Fibroblast of mammary gland (primary cell): ENCODE results near the gene MYO10.
"Not testable (repeated sequence)": the region's sequence is repeated elsewhere in the genome, so short reads cannot be mapped to it uniquely, and the experiment has no call there.

Source experiments
- DNase-seq: peaks from one replicate; pipeline ENCODE4 v3.0.0-alpha.2; 2010; ENCODE audit warnings: low read depth
- H3K4me3 ChIP-seq: 2 replicates; pipeline ENCODE4 v1.5.1; 2011; ENCODE audit warnings: low read depth, mild to moderate bottlenecking, low read length, moderate library complexity; ENCODE audit not compliant: control insufficient read depth
- TF ChIP-seq, protein P1 (sequence below): conservative IDR thresholded peaks from 2 replicates; pipeline ENCODE4 v1.5.1; 2011; ENCODE audit warnings: low read depth, low read length, inconsistent platforms; ENCODE audit not compliant: control insufficient read depth, insufficient read depth

The MYO10 gene

DNA sequence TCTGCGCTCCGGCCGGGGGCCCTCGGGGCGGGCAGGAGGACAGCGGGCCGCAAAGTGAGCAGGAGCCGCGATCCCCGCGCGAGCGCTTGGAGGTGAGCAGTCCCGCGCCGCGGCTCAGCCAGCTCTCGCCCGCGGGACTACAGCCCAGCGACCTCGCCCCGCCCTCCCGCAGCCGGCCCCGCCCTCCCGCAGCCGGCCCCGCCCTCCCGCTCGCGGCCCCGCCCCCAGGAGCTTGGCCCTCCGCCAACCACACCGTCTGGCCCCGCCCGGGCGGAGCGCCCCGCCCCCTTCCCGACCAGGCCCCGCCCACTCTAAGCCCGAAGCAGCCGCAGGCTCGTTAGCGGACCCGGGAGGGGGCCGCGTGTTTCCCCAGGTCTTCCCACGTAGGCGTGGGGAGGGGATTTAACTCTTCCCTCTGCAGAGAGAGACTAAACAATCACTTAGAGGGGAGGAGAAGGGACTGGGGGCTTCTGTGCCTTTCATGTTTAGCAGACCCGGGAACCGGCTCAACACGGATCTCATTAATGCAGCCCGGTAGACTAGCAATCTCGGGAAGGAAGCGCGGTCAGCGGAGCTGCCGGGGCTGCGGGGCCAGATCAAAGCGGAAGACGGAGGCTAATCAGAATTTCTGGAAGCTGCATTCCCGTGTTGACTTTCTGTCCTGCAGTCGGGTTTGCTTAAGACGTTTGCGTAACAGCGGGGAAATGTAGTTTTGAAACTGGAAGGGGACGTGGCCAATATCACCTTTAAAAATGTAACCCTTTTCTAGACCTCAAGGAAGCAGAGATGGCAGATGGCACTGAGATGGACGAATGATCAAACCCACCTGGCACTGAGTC is at the start of gene MYO10:
MYO10 (minus strand) TSS at position 139 of the 839 bp plus-strand sequence. CDS start 480 bp downstream, outside the sequence.
- TF ChIP-seq, protein P1, sequence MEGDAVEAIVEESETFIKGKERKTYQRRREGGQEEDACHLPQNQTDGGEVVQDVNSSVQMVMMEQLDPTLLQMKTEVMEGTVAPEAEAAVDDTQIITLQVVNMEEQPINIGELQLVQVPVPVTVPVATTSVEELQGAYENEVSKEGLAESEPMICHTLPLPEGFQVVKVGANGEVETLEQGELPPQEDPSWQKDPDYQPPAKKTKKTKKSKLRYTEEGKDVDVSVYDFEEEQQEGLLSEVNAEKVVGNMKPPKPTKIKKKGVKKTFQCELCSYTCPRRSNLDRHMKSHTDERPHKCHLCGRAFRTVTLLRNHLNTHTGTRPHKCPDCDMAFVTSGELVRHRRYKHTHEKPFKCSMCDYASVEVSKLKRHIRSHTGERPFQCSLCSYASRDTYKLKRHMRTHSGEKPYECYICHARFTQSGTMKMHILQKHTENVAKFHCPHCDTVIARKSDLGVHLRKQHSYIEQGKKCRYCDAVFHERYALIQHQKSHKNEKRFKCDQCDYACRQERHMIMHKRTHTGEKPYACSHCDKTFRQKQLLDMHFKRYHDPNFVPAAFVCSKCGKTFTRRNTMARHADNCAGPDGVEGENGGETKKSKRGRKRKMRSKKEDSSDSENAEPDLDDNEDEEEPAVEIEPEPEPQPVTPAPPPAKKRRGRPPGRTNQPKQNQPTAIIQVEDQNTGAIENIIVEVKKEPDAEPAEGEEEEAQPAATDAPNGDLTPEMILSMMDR, result no peak
- peak within 1 kb of the TSS; percentile 82 for H3K4me3 ChIP-seq
- DNase-seq, result peak; percentile 66

- not testable (repeated sequence) for H3K4me3 ChIP-seq, DNase-seq
Measured at GRCh38 chr5:16985304-16985703, 49.2 kb upstream of the MYO10 start.

- H3K4me3 ChIP-seq, result no peak overlapping the region
- no peak for DNase-seq
- TF ChIP-seq, protein P1, result no peak
Measured at GRCh38 chr5:16983972-16984371, 47.9 kb upstream of the MYO10 start.

GRCh38 chr5:16983022-16983639 is 47.0 kb upstream of the MYO10 start:
- H3K4me3 ChIP-seq, result no peak overlapping the region
- TF ChIP-seq, protein P1, result no peak
- no peak for DNase-seq

DNA sequence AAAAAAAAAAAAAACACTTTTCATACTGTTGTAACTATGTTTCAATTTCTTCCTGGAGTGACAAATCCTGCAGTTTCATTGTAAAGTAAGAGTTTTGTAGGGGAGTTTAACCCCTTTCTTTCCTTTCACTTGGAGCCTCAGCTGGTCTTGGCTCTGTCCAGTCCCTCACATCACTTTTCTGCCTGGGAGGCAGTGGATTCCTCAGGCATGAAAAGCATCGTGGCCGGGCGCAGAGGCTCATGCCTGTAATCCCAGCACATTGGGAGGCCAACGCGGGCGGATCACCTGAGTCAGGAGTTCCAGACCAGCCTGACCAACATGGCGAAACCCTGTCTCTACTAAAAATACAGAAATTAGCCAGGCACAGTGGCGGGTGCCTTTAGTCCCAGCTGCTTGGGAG is 45.6 kb upstream of the MYO10 start:
- TF ChIP-seq, protein P1, result no peak
- H3K4me3 ChIP-seq, result no peak overlapping the region
- DNase-seq, result no peak

DNA sequence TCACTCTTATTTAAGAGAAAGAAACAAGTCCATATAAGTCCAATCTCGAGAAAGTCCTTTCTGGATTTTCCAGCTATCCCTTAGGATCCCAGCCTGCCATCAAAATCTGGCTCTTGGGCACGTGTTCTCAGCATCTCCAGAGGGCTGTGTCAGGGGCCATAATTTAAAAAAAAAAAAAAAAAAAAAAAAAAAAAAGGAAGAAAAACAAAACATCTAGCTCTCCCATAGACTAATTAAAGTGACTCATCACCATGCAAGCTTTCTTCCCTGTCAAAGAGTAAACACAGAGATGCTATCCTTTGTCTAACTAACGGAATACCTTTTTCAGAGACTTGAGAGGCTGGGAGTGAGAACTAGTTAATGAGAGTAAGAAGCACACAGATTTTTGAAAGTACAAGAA is 44.9 kb upstream of the MYO10 start:
- DNase-seq, result peak; percentile 37
- TF ChIP-seq, protein P1, result no peak
- no peak overlapping the region for H3K4me3 ChIP-seq

DNA sequence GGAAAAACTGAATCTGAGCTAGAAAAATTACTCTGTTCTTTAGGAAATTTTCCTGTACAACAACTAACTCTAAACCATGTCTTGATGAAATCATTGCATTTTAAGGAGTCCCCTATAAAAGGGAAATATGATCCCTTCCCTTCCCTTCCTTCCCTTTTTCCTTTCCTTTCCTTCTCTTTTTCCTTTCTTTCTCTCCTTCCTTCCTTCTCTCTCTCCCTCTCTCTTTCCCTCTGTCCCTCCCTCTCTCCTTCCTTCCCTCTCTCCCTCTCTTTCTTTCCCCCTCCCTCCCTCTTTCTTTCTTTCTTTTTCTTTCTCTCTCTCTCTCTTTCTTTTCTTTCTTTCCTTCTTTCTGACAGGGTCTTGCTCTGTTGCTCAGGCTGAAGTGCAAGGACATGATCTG is 42.2 kb upstream of the MYO10 start:
- no peak for DNase-seq
- H3K4me3 ChIP-seq, result no peak overlapping the region
- TF ChIP-seq, protein P1, result no peak
